ENCODE measurements around the gene NTRK1.
A peak's percentile ranks its signal among the peaks of the same experiment; 100 is the strongest.
"Not testable (repeated sequence)": the region's sequence is repeated elsewhere in the genome, so short reads cannot be mapped to it uniquely, and the experiment has no call there.

Gene NTRK1

GRCh38 chr1:156924478-156925153 lies 64.0 kb downstream of the NTRK1 start:
- TF ChIP-seq TAF1 (IDR thresholded peaks at IDR 0.05; ENCODE audit: low read depth, low read length) (no peak), POLR2AphosphoS5 (IDR thresholded peaks at IDR 0.05; ENCODE audit: low read depth, low read length) (no peak), POLR2A (IDR thresholded peaks at IDR 0.05; ENCODE audit: low read depth, low read length) (no peak), SPI1 (IDR thresholded peaks at IDR 0.05; ENCODE audit: low read depth, low read length) (no peak), PAX5 (IDR thresholded peaks at IDR 0.05; ENCODE audit: insufficient read depth, low read length, severe bottlenecking) (no peak), POU2F2 (IDR thresholded peaks at IDR 0.05; ENCODE audit: low read depth, low read length) (no peak)
- no peak for DNase-seq (ENCODE audit: insufficient read length, low spot score)
- FAIRE-seq: no peak

DNA sequence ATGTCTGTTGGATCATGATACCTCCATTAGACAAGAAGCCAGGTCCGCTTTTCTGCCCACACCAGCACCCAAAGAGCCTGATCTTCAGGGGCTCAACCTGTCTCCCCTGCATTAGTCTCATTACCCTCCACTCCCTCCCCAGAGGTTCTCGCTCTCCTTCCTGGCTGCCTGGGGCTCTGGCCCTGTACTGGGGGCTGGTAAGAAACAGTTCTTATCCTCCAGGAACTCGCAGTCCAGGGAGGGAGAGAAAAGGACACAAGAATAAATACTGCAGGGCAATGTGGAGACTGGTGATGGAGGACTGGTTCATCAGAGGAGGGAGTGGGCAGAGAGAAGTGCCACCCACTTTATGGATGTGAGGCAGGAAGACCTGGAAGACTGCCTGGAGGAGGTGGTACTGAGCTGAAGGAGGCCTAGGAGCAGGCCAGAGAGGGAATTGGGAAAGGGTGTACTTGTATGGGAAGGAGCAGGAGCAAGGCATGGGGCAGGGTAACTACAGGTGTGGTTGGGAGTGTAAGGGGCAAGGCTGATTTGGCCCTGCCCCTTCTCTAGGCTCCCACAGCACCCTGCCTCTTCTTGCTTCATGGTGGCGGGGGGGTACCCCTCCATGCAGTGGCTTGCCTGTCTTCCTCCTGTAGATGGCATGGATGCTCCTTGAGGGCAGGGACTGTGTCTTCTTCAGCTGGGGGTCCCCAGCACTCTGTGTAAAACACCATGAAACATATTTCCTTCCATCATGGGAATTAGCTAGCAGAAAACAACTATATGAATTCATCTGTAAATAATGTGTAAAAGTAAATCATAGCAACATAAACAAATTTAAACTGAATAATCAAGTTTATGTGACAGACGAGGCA lies 64.7 kb downstream of the NTRK1 start:
- FAIRE-seq: no peak
- TF ChIP-seq POLR2A (IDR thresholded peaks at IDR 0.05; ENCODE audit: low read depth, low read length) (no peak), PAX5 (IDR thresholded peaks at IDR 0.05; ENCODE audit: insufficient read depth, low read length, severe bottlenecking) (no peak), POU2F2 (IDR thresholded peaks at IDR 0.05; ENCODE audit: low read depth, low read length) (no peak), POLR2AphosphoS5 (IDR thresholded peaks at IDR 0.05; ENCODE audit: low read depth, low read length) (no peak), TAF1 (IDR thresholded peaks at IDR 0.05; ENCODE audit: low read depth, low read length) (no peak), SPI1 (IDR thresholded peaks at IDR 0.05; ENCODE audit: low read depth, low read length) (no peak)
- DNase-seq (ENCODE audit: insufficient read length, low spot score): no peak

- TF ChIP-seq TAF1 (IDR thresholded peaks at IDR 0.05; ENCODE audit: low read depth, low read length) (no peak), POLR2A (IDR thresholded peaks at IDR 0.05; ENCODE audit: low read depth, low read length) (no peak), PAX5 (IDR thresholded peaks at IDR 0.05; ENCODE audit: insufficient read depth, low read length, severe bottlenecking) (no peak), SPI1 (IDR thresholded peaks at IDR 0.05; ENCODE audit: low read depth, low read length) (no peak), POLR2AphosphoS5 (IDR thresholded peaks at IDR 0.05; ENCODE audit: low read depth, low read length) (no peak), POU2F2 (IDR thresholded peaks at IDR 0.05; ENCODE audit: low read depth, low read length) (no peak)
- DNase-seq (ENCODE audit: insufficient read length, low spot score): no peak
- FAIRE-seq: no peak
These were observed 65.5 kb downstream of the NTRK1 start for GRCh38 chr1:156926175-156926574.

DNA sequence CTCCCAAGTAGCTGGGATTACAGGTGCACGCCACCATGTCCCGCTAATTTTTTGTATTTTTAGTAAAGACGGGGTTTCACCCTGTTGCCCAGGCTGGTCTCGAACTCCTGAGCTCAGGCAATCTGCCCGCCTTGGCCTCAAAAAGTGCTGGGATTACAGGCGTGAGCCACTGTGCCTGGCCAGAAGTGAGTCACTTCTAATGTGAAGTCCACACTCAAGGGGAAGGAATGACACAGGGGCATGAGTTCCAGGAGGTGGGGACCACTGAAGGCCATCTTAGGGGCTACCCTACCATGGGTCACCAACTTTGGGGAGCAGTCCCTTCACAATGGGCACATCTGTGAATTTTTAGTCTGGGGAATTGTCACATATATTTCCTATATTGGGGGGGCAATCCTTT lies 66.0 kb downstream of the NTRK1 start:
- DNase-seq (ENCODE audit: insufficient read length, low spot score); FAIRE-seq: not testable (repeated sequence)

GRCh38 chr1:156927215-156928042 lies 66.8 kb downstream of the NTRK1 start:
- TF ChIP-seq POU2F2 (IDR thresholded peaks at IDR 0.05; ENCODE audit: low read depth, low read length) (no peak), SPI1 (IDR thresholded peaks at IDR 0.05; ENCODE audit: low read depth, low read length) (no peak), POLR2AphosphoS5 (IDR thresholded peaks at IDR 0.05; ENCODE audit: low read depth, low read length) (no peak), TAF1 (IDR thresholded peaks at IDR 0.05; ENCODE audit: low read depth, low read length) (no peak), PAX5 (IDR thresholded peaks at IDR 0.05; ENCODE audit: insufficient read depth, low read length, severe bottlenecking) (no peak), POLR2A (IDR thresholded peaks at IDR 0.05; ENCODE audit: low read depth, low read length) (no peak)
- DNase-seq (ENCODE audit: insufficient read length, low spot score): peak; percentile 69
- FAIRE-seq: peak; percentile 89

DNA sequence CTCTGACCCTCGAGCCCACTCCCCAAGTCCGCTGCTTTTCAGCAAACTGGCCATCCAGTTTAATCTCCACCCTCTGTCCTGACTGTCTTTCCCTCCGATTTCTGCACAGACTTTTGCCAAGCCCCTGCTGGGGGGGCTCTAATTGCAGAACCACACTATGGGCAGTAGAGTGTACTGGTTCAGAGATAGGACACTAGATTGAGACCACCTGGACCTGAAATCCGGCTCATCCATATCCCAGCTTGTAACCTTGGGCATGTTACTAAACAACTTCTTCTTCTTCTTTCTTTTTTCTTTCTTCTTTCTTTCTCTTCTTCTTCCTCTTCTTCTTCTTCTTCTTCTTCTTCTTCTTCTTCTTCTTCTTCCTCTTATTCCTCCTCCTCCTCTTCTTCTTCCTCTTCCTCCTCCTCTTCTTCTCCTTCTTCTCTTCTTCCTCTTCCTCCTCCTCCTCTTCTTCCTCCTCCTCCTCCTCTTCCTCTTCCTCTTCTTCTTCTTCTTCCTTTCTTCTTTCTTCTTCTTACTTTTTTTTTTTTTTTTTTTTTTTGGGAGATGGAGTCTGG lies 67.5 kb downstream of the NTRK1 start:
- no peak for TF ChIP-seq POLR2AphosphoS5 (IDR thresholded peaks at IDR 0.05; ENCODE audit: low read depth, low read length)
- DNase-seq (ENCODE audit: insufficient read length, low spot score) (no peak), FAIRE-seq (no peak)

GRCh38 chr1:156929596-156930238 lies 69.1 kb downstream of the NTRK1 start:
- TF ChIP-seq TAF1 (IDR thresholded peaks at IDR 0.05; ENCODE audit: low read depth, low read length) (no peak), PAX5 (IDR thresholded peaks at IDR 0.05; ENCODE audit: insufficient read depth, low read length, severe bottlenecking) (no peak), SPI1 (IDR thresholded peaks at IDR 0.05; ENCODE audit: low read depth, low read length) (no peak), POLR2AphosphoS5 (IDR thresholded peaks at IDR 0.05; ENCODE audit: low read depth, low read length) (no peak), POU2F2 (IDR thresholded peaks at IDR 0.05; ENCODE audit: low read depth, low read length) (no peak), POLR2A (IDR thresholded peaks at IDR 0.05; ENCODE audit: low read depth, low read length) (no peak)
- FAIRE-seq (no peak), DNase-seq (ENCODE audit: insufficient read length, low spot score) (no peak)

GRCh38 chr1:156930483-156930882 lies 69.8 kb downstream of the NTRK1 start:
- FAIRE-seq (no peak), DNase-seq (ENCODE audit: insufficient read length, low spot score) (no peak)
- TF ChIP-seq POU2F2 (IDR thresholded peaks at IDR 0.05; ENCODE audit: low read depth, low read length): no peak
- TF ChIP-seq POLR2A (IDR thresholded peaks at IDR 0.05; ENCODE audit: low read depth, low read length): no peak
- TF ChIP-seq PAX5 (IDR thresholded peaks at IDR 0.05; ENCODE audit: insufficient read depth, low read length, severe bottlenecking): no peak
- no peak for TF ChIP-seq SPI1 (IDR thresholded peaks at IDR 0.05; ENCODE audit: low read depth, low read length)
- TF ChIP-seq TAF1 (IDR thresholded peaks at IDR 0.05; ENCODE audit: low read depth, low read length): no peak
- TF ChIP-seq POLR2AphosphoS5 (IDR thresholded peaks at IDR 0.05; ENCODE audit: low read depth, low read length): no peak

All from GM12891 (cell line).